Measurements from ENCODE around the gene NAP1L4. TPM values are rescaled to one million over a fixed set of nuclear protein-coding genes. Genes with fewer than 3 reads are reported as not detected.

Gene NAP1L4
- total and polyA plus RNA-seq, 2 of the 4 experiments (the other 2 are of a cell fraction), result 71.5 to 80.7 TPM

DNA sequence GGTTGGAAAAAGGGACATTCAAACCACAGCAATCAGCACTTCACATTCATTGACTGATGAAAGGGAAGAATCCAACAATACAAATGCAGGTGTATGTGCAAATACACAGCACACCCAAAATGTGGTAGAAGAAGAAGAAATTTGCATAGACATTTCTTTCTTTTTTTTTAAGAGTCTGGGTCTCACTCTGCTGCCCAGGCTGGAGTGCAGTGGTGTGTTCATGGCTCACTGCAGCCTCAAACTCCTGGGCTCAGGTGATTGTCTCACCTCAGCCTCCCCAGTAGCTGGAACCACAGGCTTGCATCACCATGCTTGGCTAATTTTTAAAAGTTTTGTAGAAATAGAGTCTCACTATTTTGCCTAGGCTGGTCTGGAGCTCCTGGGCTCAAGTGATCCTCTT lies 43.2 kb upstream of the NAP1L4 start (continued):
- TF ChIP-seq, protein P1, sequence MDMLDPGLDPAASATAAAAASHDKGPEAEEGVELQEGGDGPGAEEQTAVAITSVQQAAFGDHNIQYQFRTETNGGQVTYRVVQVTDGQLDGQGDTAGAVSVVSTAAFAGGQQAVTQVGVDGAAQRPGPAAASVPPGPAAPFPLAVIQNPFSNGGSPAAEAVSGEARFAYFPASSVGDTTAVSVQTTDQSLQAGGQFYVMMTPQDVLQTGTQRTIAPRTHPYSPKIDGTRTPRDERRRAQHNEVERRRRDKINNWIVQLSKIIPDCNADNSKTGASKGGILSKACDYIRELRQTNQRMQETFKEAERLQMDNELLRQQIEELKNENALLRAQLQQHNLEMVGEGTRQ (IDR thresholded peaks at IDR 0.05; ENCODE audit: low read depth, low read length), result no peak
- no peak for TF ChIP-seq ELK1 (IDR thresholded peaks at IDR 0.05; ENCODE audit: borderline replicate concordance, low read depth, low read length)

GRCh38 chr11:3030289-3031070 lies 38.4 kb upstream of the NAP1L4 start:
- H4K20me1 ChIP-seq (ENCODE audit: insufficient read depth, low read length), result peaks cover 47% of the 10 kb centered on the region
- H3K14ac ChIP-seq (replicated peaks; ENCODE audit: low read depth, low read length), result no peak overlapping the region
- no peak overlapping the region for H2BK5ac ChIP-seq (ENCODE audit: low read depth, low read length, poor library complexity, severe bottlenecking)
- intact Hi-C loops (cut with micrococcal nuclease), result loop anchor here (10.0 kb wide), 1 partner anchor 374 kb away; no protein-coding TSS in a partner anchor
- no peaks in the 10 kb centered on the region for H3K4me1 ChIP-seq (ENCODE audit: control insufficient read depth, insufficient read depth, low read length)
- no peak overlapping the region for H4K8ac ChIP-seq (ENCODE audit: low read depth in 2 of 2, low read length in 2 of 2)
- H3K4me2 ChIP-seq (ENCODE audit: low read depth, low read length), result no peak overlapping the region
- H3K9ac ChIP-seq (ENCODE audit: low read depth, low read length), result no peak overlapping the region
- ATAC-seq (ENCODE audit: low read depth) (no peak), DNase-seq (no peak)
- peaks cover 63% of the 10 kb centered on the region for H3K36me3 ChIP-seq (ENCODE audit: control insufficient read depth, insufficient read depth, low read length)
- CTCF ChIA-PET, result no interaction called here
- no peak overlapping the region for H3K18ac ChIP-seq (ENCODE audit: low read depth, low read length)
- no peaks in the 10 kb centered on the region for H3K27me3 ChIP-seq (ENCODE audit: control insufficient read depth, insufficient read depth, low read length)
- H3K4me3 ChIP-seq (ENCODE audit: insufficient read depth, low read depth, low read length), result no peak overlapping the region
- peaks cover 11% of the 10 kb centered on the region for H3K9me1 ChIP-seq (ENCODE audit: insufficient read depth, low read length)
- no peak overlapping the region for H4K5ac ChIP-seq (ENCODE audit: low read depth, low read length)
- H3K9me3 ChIP-seq (ENCODE audit: control insufficient read depth, insufficient read depth, low read length), result no peaks in the 10 kb centered on the region
- H3K79me1 ChIP-seq (ENCODE audit: low read depth in 1 of 2, low read length in 2 of 2), result peaks cover 35 to 71% of the 10 kb centered on the region in 2 experiments
- POLR2A ChIA-PET (ENCODE audit: unreplicated experiment), result no interaction called here
- H3K56ac ChIP-seq (ENCODE audit: extremely low read depth, insufficient read depth, low read length), result no peak overlapping the region
- H3K27ac ChIP-seq (ENCODE audit: insufficient read depth, low read length), result no peak overlapping the region
- H3K23ac ChIP-seq (ENCODE audit: low read depth, low read length), result no peak overlapping the region
- no peak overlapping the region for H3K4ac ChIP-seq (ENCODE audit: low read depth, low read length)
- H4K91ac ChIP-seq (ENCODE audit: insufficient read depth, low read depth, low read length), result no peak overlapping the region
- H2BK20ac ChIP-seq (ENCODE audit: low read depth, low read length), result no peak overlapping the region
- no TSS peak for BruUV-seq (replicated peaks)
- H2AK5ac ChIP-seq (ENCODE audit: low read depth, low read length), result no peak overlapping the region
- H2BK120ac ChIP-seq (ENCODE audit: low read depth, low read length), result no peak overlapping the region
- 94% methylated on average over 13 of the region's 18 CpGs; no CpG with 5 or more reads in 1 of the 2 experiments for WGBS, 2 experiments (ENCODE audit: extremely low coverage in 2 of 2, insufficient read length in 1 of 2)
- no peak overlapping the region for H2AFZ ChIP-seq (replicated peaks; ENCODE audit: low read length, poor library complexity)
- dilution Hi-C loops (cut with HindIII; ENCODE audit: low sequenced_read_pairs, unreplicated experiment), result no loop called here
- H2AK9ac ChIP-seq (replicated peaks; ENCODE audit: low read depth, low read length, poor library complexity), result peak overlapping the region; percentile 18
- no peak overlapping the region for H2BK15ac ChIP-seq (ENCODE audit: low read depth, low read length)
- in situ Hi-C loops (cut with MboI; ENCODE audit: low sequenced_read_pairs), result no loop called here
- TF ChIP-seq, protein P1 (IDR thresholded peaks at IDR 0.05; ENCODE audit: low read depth, low read length), result no peak
- TF ChIP-seq MXI1 (IDR thresholded peaks at IDR 0.05; ENCODE audit: borderline replicate concordance, low read depth, low read length) (no peak), MAZ (IDR thresholded peaks at IDR 0.05; ENCODE audit: borderline replicate concordance, low read depth, low read length) (no peak), RFX5 (IDR thresholded peaks at IDR 0.05; ENCODE audit: low read depth, low read length) (no peak), RCOR1 (IDR thresholded peaks at IDR 0.05; ENCODE audit: insufficient replicate concordance, low read length) (no peak), NFE2L2 (IDR thresholded peaks at IDR 0.05; ENCODE audit: low read depth, low read length) (no peak), BHLHE40 (IDR thresholded peaks at IDR 0.05; ENCODE audit: low read depth, low read length) (no peak), POLR2A (IDR thresholded peaks at IDR 0.05; ENCODE audit: low read depth, low read length) (no peak), SMC3 (IDR thresholded peaks at IDR 0.05; ENCODE audit: low read depth, low read length) (no peak), CEBPB (IDR thresholded peaks at IDR 0.05; ENCODE audit: low read depth, low read length) (no peak), RAD21 (IDR thresholded peaks at IDR 0.05; ENCODE audit: low read length) (no peak), CHD1 (IDR thresholded peaks at IDR 0.05; ENCODE audit: low read depth, low read length) (no peak)

All from IMR-90 (cell line).